OCI-LY7 (cell line): ENCODE measurements around the gene LRRC74B. TPM values are rescaled to one million over a fixed set of nuclear protein-coding genes. Genes with fewer than 3 reads are reported as not detected.

Experiments
- BruUV-seq: library from RNA; stranded (reverse); fragments of 400-500 nt; replicated peaks from 2 replicates; lab custom pipeline; 2021; lab: Mats Ljungman, UMichigan
- CTCF ChIA-PET: fragments of 300-600 bp; sonication (Branson Sonifier 250); formaldehyde crosslinking; loops from one replicate; lab custom pipeline; 2022; ENCODE audit warnings: antibody characterized with exemption; ENCODE audit not compliant: unreplicated experiment; lab: Charles Lee
- POLR2A ChIA-PET: fragments of 300-600 bp; sonication (Branson Sonifier 250); formaldehyde crosslinking; loops from one replicate; lab custom pipeline; 2022; ENCODE audit warnings: antibody characterized with exemption; lab: Charles Lee
- DNase-seq: peaks from one replicate; pipeline ENCODE4 v3.0.0-alpha.2; 2015; ENCODE audit warnings: low spot score
- H2AFZ ChIP-seq: fragments of 200-600 bp; sonication (generic), shearing (Covaris generic); 2 replicates; pipeline ENCODE4 v1.6.1; 2014; ENCODE audit warnings: mild to moderate bottlenecking, antibody characterized with exemption, low read length, moderate library complexity
- H3K27ac ChIP-seq: fragments of 200-600 bp; sonication (generic); 2 replicates; pipeline ENCODE4 v1.5.1; 2014; ENCODE audit warnings: mixed run types, low read depth, mild to moderate bottlenecking, moderate library complexity, low read length, inconsistent platforms; ENCODE audit not compliant: poor library complexity, severe bottlenecking
- H3K36me3 ChIP-seq: fragments of 200-600 bp; sonication (generic); 2 replicates; pipeline ENCODE4 v1.6.1; 2014; ENCODE audit warnings: mild to moderate bottlenecking, antibody characterized with exemption, low read length, moderate library complexity, mixed read lengths; ENCODE audit not compliant: insufficient read depth
- H3K4me1 ChIP-seq: fragments of 200-600 bp; sonication (generic); 2 replicates; pipeline ENCODE4 v1.5.1; 2014; ENCODE audit warnings: mild to moderate bottlenecking, low read length; ENCODE audit not compliant: insufficient read depth, poor library complexity, severe bottlenecking
- H3K4me2 ChIP-seq: fragments of 200-600 bp; sonication (generic); 2 replicates; pipeline ENCODE4 v1.6.1; 2014; ENCODE audit warnings: mild to moderate bottlenecking, low read length
- H3K4me3 ChIP-seq: fragments of 200-600 bp; sonication (generic); 2 replicates; pipeline ENCODE4 v1.5.1; 2014; ENCODE audit warnings: mild to moderate bottlenecking, low read depth, low read length; ENCODE audit not compliant: poor library complexity, severe bottlenecking
- H3K79me2 ChIP-seq: fragments of 200-600 bp; sonication (generic); 2 replicates; pipeline ENCODE4 v1.6.1; 2016; ENCODE audit warnings: low read depth, mild to moderate bottlenecking, low read length, moderate library complexity, mixed read lengths; ENCODE audit not compliant: insufficient read depth
- H3K9me2 ChIP-seq: fragments of 200-600 bp; sonication (generic); 2 replicates; pipeline ENCODE4 v1.6.1; 2016; ENCODE audit warnings: mild to moderate bottlenecking, low read length, mixed read lengths; ENCODE audit not compliant: insufficient read depth
- H3K9me3 ChIP-seq: fragments of 200-600 bp; sonication (generic); 2 replicates; pipeline ENCODE4 v1.6.1; 2014; ENCODE audit warnings: mild to moderate bottlenecking, mixed run types, low read length, mixed read lengths
- H4K20me1 ChIP-seq: fragments of 200-600 bp; sonication (generic); 2 replicates; pipeline ENCODE4 v1.6.1; 2014; ENCODE audit warnings: mild to moderate bottlenecking, antibody characterized with exemption, low read length, moderate library complexity, mixed read lengths; ENCODE audit not compliant: insufficient read depth
- EZH2phosphoT487 ChIP-seq: fragments of 200-600 bp; sonication (generic); IDR thresholded peaks from 2 replicates; pipeline ENCODE4 v1.6.1; 2018; ENCODE audit warnings: low read depth, borderline replicate concordance, mild to moderate bottlenecking, mixed run types, antibody characterized with exemption, low read length, moderate library complexity, mixed read lengths
- intact Hi-C: fragments of 100-400 bp; cut with micrococcal nuclease; formaldehyde crosslinking; loops from one replicate; pipeline ENCODE4 v1.10.0; 2022; ENCODE audit not compliant: unreplicated experiment
- total RNA-seq, 2 experiments: library from RNA; depleted of rRNA in 1 of 2; stranded (reverse); fragments of >200 nt in 1 of 2; shearing (Covaris generic) in 1 of 2; gene quantifications; 2 replicates each; pipeline ENCODE4 v1.2.3, GENCODE V29; 2014 to 2022
- TF ChIP-seq, protein P1 (sequence below): fragments of 200-600 bp; sonication (generic); conservative IDR thresholded peaks from 2 replicates; pipeline ENCODE4 v1.5.1; 2014; ENCODE audit warnings: mild to moderate bottlenecking, antibody characterized with exemption, low read length, moderate library complexity, mixed read lengths

LRRC74B gene
- total RNA-seq, 2 experiments from 2014 or later = not detected

DNA sequence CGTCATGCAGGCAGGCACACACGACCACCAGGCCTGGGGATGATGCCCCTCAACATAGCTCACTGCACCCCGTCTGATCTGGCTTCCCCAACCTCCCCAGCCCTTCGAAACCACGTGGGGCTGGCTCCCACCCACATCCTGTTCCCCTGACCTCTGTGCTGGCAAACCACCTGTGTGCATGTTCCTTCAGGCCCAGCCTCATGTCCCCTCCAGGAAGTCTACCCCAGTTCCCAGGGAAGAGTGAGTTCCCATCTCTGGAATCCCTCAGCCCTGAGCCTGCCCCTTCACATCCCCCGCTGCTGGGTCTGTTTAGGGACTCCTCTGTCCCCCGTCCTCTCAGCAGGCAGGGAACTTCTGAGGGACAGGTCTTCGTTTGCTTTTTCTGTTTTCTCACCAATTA is 20.5 kb upstream of the LRRC74B start:
- H3K27ac ChIP-seq = no peak overlapping the region
- H3K4me3 ChIP-seq = no peak overlapping the region
- H3K79me2 ChIP-seq = no peaks in the 10 kb centered on the region
- TF ChIP-seq, protein P1, sequence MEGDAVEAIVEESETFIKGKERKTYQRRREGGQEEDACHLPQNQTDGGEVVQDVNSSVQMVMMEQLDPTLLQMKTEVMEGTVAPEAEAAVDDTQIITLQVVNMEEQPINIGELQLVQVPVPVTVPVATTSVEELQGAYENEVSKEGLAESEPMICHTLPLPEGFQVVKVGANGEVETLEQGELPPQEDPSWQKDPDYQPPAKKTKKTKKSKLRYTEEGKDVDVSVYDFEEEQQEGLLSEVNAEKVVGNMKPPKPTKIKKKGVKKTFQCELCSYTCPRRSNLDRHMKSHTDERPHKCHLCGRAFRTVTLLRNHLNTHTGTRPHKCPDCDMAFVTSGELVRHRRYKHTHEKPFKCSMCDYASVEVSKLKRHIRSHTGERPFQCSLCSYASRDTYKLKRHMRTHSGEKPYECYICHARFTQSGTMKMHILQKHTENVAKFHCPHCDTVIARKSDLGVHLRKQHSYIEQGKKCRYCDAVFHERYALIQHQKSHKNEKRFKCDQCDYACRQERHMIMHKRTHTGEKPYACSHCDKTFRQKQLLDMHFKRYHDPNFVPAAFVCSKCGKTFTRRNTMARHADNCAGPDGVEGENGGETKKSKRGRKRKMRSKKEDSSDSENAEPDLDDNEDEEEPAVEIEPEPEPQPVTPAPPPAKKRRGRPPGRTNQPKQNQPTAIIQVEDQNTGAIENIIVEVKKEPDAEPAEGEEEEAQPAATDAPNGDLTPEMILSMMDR = no peak
- TF ChIP-seq EZH2phosphoT487 = no peak
- DNase-seq = no peak
- intact Hi-C loops = loop anchor here (10.0 kb wide), 1 partner anchor 70 kb away; no protein-coding TSS in a partner anchor
- no peaks in the 10 kb centered on the region for H3K9me2 ChIP-seq
- POLR2A ChIA-PET = interaction anchor here (0.7 kb wide), 1 partner anchor 158 kb away, joined by 4 read pairs; no protein-coding TSS in a partner anchor
- no peaks in the 10 kb centered on the region for H3K36me3 ChIP-seq
- BruUV-seq = no TSS peak
- H3K4me2 ChIP-seq = no peak overlapping the region
- no peaks in the 10 kb centered on the region for H4K20me1 ChIP-seq
- H3K4me1 ChIP-seq = peaks cover 4% of the 10 kb centered on the region
- no peak overlapping the region for H2AFZ ChIP-seq
- CTCF ChIA-PET = no interaction called here
- H3K9me3 ChIP-seq = no peaks in the 10 kb centered on the region

- Histone ChIP-seq H3K79me2 (no peaks in the 10 kb centered on the region), H3K9me2 (no peaks in the 10 kb centered on the region), H3K4me1 (peaks cover 4% of the 10 kb centered on the region), H3K36me3 (no peaks in the 10 kb centered on the region), H3K4me2 (no peak overlapping the region), H4K20me1 (no peaks in the 10 kb centered on the region), H3K4me3 (no peak overlapping the region), H3K9me3 (no peaks in the 10 kb centered on the region), H2AFZ (no peak overlapping the region), H3K27ac (no peak overlapping the region)
- ChIA-PET CTCF (no interaction called here), POLR2A (no interaction called here)
- TF ChIP-seq, protein P1 = no peak
- TF ChIP-seq EZH2phosphoT487 = no peak
- no TSS peak for BruUV-seq
- no peak for DNase-seq
- intact Hi-C loops = loop anchor here (10.0 kb wide), 1 partner anchor 69 kb away; no protein-coding TSS in a partner anchor
These were observed 19.7 kb upstream of the LRRC74B start for GRCh38 chr22:21025763-21026755.
